NCI-H2081 (cell line): ENCODE data around the gene LDAH.
A peak's percentile ranks its signal among the peaks of the same experiment; 100 is the strongest.

ENCODE experiments used
- DNase-seq, 2 experiments: peaks; one replicate each; lab custom pipeline; 2025; lab: John Stamatoyannopoulos, UW

The LDAH gene

DNA sequence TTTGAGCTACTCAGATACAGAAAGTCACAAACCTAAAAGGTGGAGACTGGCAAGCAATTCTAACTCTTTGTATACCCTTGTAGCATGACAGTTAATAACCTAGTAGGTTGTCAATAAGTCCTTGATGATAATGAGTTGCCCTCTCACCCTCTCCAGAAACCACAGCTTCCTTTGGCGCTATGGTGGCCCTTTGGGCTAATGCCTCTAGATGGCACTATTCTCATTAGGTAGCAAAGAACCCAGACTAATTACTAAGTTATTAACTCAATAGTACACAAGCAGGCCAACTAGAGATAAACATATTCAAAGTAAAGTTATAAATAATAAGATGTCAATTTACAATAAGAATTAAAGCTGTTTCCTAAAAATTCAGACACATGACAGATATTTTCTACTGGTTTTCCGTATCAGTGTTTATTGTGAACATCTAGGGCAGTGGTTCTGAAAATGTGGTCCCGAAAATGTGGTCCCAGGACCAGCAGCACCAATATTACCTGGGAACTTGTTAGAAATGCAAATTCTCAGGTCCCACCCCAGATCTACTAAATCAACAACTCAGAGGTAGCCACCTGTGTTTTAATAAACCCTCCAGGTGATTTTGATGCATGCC is 41.1 kb downstream of the LDAH start:
- DNase-seq, result peak in 1 of 2 experiments; percentile 41

DNA sequence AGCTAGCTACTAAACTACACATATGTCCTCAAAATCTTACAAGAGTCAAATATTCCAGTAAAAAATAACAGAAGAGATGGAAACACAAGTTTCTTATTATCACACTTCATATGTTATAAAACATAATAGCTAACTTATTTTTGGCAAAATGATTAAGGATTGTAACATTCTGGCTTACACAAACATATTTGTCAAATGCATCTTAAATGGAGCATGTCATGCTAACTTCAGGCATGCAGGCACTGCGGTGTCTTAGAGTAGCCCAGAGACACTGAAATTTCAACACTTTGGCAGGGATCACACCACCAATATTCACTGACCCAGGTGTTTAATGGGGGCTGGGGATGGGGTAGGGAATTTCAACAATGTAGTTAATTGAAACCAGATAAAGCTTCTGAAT is 51.6 kb downstream of the LDAH start:
- no peak for DNase-seq

DNA sequence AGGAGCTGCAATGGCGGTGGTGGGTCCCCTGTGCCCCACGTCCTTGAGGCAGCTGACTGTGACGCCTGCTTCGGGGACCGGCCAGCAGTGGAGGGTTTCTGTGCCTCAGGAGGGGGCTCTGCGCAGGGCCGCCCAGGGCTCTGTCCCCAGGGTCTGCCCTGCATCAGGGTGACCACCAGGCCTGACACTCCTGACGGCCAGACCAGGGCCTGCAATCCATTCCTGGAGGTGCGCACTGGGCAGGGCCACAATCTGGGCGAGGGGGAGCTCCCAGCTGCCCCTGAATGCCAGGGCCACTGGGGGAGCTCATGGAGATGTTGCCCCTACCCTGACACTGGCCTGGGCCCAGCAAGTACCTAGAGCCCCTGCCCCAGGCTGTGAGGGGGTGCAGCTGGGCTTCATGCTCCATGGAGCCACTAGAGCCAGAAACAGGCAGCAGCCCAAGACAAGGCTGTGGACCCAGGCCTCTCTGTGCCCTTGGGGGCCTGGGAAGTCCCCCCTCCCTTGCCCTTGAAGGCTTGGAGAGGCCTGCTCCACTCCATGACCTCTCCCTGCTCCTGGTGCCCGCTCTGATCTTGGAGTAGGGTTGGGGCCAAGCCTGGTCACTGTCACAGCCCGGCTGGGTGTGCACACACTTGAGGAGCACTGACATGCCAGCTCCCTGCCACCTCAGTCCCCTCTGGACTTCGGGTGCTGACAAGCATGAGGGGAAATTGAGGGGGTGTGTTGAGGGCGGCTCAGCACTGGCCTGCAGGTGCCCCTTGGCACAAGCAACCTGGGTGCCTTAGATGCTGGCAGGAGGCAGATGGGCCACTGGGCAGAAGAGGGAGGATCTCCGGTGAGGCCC is 55.9 kb downstream of the LDAH start:
- no peak for DNase-seq

DNA sequence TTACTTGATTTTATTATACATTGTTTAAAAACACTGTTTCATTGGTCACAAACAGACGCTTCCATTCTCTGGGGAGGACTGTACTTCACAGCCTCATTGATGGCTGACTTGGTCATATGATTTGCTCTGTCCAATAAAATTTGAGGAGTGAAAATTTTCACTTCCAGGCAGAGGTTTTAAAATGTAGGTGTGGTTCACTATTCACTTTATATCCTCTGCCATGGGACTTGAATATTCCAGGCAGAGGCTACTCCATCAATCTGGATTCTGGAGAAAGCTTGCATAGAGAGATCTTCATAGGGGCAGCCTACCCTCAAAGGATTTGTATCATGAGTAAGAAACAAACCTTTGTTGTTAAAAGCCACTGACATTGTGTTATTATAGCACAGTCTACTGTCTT is 56.7 kb downstream of the LDAH start:
- no peak for DNase-seq

DNA sequence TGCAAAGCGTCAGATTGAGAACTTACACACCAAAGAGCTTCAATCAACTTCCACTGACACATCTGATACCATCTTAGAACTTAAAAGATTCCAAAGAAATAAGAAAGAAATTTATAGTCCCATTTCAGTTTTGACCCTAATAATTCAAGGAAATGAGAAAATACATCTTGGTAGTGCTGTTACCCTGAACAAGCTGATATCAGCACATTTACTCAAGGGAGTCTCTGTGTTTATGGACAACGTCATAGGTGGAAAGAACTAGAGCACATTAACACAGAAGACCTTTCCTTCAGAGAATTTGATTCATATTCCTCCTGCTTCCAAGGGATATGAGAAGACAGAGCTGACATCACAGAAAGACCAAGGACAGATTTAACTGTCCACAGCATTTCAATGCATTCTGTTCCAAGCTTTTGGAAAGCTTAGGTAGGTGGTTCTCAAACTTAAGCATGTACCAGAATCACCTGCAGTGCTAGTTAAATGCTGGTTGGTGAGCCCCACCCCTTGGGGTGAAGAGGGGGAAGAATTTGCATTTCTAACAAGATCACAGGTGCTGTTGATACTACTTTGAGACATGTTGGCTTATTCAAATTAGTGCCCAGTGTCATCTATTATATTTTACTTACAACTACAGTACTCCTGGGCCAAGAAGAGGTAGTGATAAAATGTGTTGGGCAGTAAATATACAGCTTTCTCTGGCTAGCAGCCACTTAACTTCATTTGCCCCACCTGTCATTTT is 59.8 kb downstream of the LDAH start:
- DNase-seq, result no peak

DNA sequence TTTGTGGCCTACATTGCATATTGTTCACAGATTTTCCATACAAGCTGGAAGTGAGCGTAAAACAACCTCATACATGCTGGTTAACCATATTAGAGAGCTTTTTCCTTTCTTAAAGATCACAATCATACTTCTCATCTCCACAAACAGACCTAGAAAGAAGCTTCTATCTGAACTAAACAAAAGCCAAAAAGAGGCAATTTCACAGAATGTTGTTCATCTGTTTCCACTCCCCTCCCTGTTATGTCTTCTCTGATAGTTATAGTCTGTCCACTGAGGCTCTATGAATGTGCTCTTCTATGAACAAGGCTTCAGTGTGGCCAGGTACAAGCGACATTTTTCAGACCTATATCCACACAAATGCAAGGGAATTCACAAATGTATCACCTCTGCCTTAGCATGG is 63.4 kb downstream of the LDAH start:
- DNase-seq, result no peak

DNA sequence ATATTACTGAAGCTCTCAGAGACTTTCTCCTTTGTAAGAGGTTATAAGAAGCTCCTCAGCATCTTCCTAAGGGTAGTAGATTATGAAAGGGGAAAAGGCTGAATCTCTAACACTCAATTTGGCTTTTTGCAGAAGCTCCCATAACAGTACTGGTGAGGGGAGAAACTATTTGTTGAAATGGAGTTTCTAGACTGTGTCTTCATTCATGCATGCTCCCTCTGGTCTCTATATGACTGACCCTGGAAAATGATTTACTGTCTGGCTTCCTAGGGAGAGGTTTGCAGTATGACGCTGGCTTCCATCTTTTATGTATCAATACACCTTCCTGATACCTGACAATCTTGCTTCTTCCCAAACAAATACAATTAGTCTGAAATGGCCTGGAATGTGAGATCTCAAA is 63.9 kb downstream of the LDAH start:
- DNase-seq, result no peak

DNA sequence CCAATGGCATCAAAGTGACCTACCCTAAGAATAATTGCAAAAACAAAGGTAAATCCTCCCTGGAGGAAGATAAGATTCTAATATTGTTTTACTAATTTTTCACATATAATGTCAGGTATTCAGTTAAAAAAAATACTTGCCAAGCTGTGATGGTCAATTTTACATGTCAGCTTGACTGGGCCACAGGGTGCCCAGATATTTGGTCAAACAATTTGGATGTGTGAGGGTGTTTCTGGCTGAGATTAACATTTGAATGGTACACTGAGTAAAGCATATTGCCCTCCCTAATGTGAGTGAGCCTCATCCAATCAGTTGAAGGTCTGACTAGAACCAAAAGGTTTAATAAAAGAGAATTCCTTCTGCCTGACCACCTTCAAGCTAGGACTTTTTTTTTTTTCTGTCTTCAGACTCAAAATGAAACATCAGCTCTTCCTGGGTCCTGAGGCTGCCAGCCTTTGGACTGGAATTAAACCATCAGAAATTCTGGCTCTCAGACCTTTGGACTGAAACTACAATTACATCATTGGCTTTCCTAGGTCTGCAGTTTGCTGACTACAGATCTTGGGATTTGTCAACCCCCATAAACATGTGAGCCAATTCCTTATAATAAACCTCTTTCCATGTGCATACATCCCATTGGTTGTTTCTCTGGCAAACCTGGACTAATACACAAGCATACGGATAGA is 65.4 kb downstream of the LDAH start:
- DNase-seq, result no peak

DNA sequence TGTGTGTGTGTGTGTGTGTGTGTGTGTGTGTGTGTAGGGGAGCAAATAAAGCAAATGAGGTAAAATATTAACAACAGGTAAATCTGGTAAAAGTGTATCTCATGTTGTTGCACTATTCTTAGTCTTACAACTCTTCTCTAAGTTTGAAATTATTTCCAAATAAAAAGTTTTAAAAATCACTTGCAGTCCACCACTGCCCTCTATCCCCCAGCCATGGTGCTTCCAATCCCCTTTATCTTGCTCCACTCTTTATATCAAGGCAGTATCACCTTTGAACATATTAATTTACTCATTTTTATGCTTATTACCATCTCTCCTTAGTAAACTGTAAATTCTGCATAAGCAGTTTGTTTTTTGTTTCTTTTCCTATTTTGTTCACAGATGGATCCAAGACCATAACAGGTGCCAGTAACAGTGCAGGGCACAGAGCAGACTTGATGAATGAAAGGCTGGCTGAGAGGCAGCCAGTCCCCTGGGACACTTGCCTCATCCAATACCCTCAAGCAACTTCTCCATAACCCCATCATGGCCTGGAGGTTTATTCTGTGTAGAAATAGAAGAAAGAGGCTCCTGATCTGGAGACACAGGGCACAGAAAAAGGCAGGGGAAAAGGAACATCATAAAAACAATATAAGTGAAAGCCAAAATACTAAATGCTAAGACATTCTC is 67.6 kb downstream of the LDAH start:
- no peak for DNase-seq

DNA sequence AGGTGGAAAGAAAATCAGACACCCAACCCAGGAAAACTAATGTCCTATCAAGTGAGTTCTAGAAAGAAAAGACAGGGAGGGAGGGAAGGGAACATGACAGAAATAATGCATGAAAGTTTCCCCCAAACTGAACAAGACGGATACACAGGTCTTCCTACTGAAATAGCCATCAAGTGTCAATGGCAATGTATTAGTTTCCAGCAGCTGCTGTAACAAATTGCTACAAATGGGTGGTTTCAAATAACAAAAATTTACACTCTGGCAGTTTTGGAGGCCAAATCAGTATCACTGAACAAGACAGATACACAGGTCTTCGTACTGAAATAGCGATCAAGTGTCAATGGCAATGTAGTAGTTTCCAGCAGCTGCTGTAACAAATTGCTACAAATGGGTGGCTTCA is 70.6 kb downstream of the LDAH start:
- DNase-seq, result no peak

DNA sequence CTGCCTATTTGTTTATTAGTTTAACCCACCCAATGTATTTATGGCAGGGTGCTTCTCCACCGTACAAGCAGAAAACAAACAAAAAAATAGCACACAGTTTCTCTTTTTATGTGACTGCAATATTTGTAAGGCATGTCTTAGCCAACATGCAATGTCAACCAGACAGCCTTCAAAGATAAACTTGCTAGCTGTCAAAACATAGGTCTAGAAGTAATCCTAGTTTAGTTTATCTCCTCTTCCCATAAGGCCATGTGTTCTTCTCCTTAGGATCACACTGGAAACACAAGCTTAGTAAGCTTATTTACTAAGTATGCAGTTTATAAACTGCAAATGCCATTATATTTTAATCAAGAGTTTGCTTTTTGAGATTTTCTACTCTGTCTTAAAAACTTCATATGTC is 75.6 kb downstream of the LDAH start:
- DNase-seq, result no peak

DNA sequence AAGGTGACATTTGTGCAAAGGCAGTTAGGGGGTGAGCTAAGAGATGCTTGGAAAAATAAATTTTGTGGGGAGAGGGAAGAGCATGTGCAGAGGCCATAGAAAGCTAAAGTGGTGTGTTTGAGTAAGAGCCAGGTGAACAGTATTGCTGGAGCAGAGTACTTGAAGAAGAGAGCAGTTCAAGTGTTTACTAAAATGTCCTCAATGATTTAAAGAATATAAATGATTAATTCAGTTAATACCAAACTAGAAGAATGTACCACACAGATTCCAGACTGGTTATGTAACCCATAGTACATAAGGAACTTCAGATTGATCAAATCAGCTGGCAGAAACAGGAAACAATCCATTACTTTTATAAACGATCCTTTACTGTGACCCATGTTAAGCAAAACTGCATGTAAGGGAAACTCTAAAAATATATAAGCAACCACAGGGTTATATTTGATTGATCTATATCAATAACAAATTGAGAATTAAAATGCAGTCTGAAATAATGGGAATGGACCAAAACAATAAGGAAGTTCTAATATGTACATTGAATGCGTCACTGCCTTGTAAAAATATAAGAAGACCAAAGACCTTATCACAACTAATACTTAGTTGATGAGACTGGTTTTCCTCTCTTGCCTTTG is 76.9 kb downstream of the LDAH start:
- DNase-seq, result no peak

DNA sequence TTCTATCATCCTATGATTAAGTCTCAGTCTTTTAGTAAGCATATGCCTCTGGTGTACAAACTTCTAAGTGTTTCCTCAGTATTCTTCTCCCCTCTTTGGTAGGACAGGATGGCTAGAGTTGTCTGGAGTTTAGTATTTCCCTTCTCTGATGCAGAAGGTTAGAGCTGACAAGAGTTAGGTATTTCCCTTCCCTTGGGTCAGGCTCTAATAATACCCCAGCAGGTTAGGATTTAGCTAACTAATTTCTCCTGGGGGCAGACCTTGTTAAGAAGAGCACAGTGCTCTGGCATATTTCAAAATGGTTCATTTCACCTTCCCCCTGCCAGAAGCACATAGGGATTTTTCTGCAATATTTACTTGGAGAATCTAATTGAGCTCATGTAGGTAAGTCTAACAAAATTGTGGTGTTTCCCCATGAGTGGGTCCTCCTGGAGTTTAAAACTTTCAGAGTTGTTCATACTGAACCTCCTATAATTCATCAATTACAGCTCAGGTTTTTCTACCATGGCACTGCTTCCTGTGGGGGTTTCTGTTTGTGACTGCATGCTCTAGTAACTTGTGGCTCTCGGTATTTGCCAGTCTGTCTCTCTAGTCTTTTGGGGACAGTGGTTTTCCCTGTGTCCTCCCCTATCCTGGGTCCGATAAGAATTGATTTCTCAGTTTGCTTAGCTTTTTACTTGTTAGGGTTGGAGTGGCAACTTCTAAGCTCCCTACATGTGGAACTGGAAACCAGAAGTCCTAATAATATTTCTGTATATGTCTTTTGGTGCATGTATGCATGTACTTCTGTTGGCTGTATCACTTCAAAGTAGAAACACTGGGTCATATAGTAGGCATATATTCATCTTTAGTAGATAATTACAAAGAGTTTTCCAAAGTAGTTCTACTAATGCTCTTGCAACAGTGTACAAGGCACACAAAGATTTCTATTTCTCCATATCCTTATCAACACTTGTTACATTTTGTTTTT is 78.2 kb downstream of the LDAH start:
- no peak for DNase-seq

DNA sequence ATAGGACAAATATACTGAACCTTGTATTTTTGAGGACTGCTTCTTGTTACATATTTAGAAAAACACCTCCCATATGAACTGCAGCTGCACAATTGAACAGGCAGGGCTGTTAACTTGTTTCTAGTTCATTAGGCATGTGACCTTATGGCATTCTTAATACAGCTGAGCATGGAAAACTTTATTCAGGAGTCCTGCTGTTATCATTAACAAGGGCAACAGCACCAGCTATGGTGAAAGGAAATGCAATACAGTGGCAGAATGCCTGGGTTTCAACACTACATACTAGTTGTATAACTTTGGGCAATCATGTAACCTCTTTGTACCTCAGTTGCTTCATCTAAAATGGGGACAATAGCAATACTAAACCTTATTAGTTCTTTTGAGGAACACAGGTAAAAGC is 84.1 kb downstream of the LDAH start:
- no peak for DNase-seq

DNA sequence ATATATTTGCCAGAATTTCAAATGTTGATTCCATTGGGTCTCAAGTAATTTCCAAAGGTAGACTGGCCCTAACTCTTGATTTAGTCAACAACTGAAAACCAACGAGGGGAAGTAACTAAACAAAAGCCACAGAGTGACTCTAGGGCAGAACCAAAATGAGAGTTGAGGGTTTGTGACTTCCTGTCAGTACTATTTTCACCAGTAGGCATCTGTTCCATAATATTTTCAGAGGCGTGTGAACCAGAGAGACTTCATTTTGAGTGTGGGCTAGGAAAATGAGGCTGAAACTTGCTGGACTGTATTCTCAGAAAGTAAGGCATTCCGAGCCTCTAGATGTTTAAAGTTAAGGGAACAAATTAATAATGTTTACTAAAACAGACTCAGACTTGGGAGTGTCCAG is 85.4 kb downstream of the LDAH start:
- DNase-seq, result no peak

DNA sequence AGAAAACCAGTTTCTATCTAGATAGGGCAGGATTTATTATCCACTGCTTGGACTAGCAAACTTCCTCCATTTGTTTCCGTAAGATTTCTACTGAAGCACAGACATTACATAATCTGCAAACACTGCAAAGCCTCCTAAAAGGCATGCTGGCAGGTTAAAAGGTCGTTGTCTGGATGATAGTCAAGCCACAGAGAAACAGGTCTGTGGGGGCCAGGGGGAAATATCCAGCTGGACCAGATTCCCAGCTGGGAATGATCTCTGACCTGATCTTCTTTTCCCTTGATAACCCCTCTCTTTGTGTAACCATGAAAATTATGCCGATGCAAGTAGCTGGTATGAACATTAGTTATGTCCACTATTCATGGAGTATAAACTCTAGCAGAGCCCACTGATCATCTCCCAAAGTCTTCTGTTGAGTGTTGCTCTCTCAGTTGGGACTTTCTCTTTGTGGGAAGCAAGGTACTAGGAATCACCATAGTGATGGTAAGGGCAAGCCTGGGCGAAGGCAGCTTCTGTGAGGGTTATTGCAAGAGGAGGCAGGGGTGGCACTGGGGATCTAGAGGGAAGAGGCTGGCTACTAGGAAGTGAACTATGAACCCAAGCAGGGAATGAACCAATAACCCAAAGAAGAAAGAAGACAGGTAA is 94.7 kb downstream of the LDAH start:
- DNase-seq, result no peak

DNA sequence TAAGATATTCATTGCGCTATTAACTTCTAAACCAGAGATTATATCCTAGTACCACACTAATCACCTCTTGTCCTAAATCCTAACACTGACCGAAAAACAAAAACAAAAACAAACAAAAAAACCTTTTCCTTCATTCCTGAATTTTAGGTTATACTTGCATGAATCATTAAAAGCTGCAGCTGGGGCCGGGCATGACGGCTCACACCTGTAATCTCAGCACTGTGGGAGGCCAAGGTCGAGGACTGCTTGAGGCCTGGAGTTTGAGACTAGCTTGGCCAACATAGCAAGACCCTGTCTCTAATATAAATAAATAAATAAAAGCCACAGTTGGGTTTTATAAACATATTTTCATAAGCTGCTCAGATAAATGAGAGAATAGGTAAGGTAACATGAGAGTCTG is 96.0 kb downstream of the LDAH start:
- no peak for DNase-seq

DNA sequence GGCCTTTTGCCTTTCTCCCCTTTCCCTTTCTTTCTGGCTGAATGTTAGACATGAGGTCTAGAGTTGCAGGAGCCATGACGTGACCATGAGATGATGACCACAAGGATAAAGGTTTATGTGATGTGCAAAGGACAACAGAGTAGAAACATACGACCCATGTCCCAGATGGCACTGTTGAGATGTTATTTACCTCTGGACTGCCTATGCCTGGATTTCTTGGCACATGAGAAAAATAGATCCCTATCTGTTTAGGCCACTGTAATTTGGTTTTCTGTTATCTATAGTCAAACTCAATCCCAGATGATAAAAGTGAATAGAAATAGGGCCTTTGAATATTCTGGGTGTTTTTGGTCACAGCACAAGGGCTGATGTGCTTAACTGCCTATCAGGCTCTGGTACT is 97.1 kb downstream of the LDAH start:
- DNase-seq, result no peak

DNA sequence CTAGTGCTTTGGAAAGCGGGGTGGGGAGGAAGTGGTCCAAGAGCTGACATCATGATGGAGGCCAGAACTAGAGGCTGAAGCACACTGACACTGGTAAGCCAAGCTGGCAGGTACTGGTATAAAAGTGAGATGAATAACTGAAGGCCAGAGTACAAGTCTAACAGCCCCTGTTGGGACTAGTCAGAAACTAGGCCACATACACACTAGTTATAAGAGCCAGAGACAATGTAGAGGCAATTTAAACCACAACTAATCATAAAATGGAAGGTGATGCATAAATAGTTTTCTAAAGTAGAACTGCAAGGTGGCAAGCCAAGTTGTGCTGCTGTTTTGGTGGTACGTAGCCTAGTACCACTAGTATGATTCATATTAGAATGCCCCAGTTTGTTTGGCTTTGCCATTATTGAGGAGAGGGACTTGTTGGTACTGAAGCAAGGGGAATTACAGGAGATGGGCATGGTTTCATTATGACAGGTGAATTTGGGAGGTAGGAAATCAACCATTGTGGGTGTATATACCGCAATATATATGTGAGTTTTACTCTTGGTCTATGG is 98.3 kb downstream of the LDAH start:
- no peak for DNase-seq

DNA sequence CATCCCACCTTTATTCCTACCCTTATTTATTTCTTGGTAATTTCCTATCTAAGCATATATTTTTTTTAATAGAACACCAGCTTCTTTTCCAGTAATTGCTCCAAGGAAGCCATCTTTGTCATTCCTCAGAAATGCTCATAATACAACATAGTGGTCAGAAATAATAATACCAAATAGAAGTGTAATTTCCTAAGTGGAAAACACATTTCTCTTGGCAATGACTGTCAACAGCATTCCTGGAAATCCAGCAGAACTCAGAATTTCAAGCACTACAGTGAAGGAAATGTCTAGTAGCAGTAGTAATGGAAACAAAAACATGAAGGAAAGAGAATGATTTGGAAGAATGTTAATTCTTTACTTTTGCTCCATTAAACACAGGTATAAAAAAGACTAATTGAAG is 99.4 kb downstream of the LDAH start:
- no peak for DNase-seq
